AG04450 (cell line): Measurements from ENCODE around the gene IPO5. TPM values are rescaled to one million over a fixed set of nuclear protein-coding genes. Genes with fewer than 3 reads are reported as not detected.
"Not testable (repeated sequence)": the region's sequence is repeated elsewhere in the genome, so short reads cannot be mapped to it uniquely, and the experiment has no call there.

Source experiments
- CTCF ChIA-PET: fragments of 300-600, 350-600 bp; formaldehyde crosslinking; extraction: SDS; loops from one replicate; lab custom pipeline; 2022; ENCODE audit warnings: antibody characterized with exemption, inconsistent platforms; lab: Charles Lee
- POLR2A ChIA-PET: fragments of 350-600 bp; formaldehyde crosslinking; extraction: SDS; loops from one replicate; lab custom pipeline; 2021; ENCODE audit warnings: antibody characterized with exemption, inconsistent platforms; lab: Yijun Ruan, JAX
- DNase-seq: peaks from one replicate; pipeline ENCODE4 v3.0.0-alpha.2; 2011; ENCODE audit warnings: low read depth, low spot score
- H3K27ac ChIP-seq: one replicate; pipeline ENCODE4 v1.5.1; 2012; ENCODE audit warnings: low read depth, low read length, control low read depth
- H3K27me3 ChIP-seq: one replicate; pipeline ENCODE4 v1.6.0; 2012; ENCODE audit warnings: low read length; ENCODE audit not compliant: control insufficient read depth, insufficient read depth
- H3K4me3 ChIP-seq: 2 replicates; pipeline ENCODE4 v1.5.1; 2011; ENCODE audit warnings: mild to moderate bottlenecking, low read depth, low read length, control low read depth
- H3K9me3 ChIP-seq: 2 replicates; pipeline ENCODE4 v1.5.1; 2012; ENCODE audit warnings: low read length; ENCODE audit not compliant: control insufficient read depth, insufficient read depth
- polyA plus RNA-seq: library from polyadenylated mRNA; depleted of rRNA; stranded (reverse); fragments of >200 nt; gene quantifications from 2 replicates; pipeline ENCODE4 v1.2.3, GENCODE V29; 2011
- TF ChIP-seq, protein P1 (sequence below): IDR thresholded peaks from 2 replicates; pipeline ENCODE4 v1.5.1; 2011; ENCODE audit warnings: low read depth, low read length, control low read depth, inconsistent platforms

The IPO5 gene
- polyA plus RNA-seq, 1 experiment = 164 TPM

DNA sequence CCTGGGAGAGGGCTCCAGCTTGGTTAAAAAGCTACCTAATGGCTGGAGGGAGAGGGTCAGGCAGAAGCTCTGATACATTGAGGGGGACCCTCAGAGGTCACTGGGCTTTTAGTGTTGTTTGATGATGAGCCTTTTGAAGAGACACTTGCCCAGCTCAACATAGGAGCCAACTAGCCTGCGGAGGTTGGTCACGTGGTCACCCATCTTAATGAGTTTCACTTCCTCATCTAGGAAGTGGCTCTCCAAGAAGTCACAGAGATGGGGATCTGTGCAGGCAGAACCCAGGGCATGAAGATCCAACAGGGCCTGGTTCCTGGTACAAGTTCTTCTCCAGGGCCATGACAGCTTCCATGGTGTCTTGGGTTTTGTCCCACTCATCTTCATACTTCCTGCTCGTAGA is 33.4 kb downstream of the IPO5 start:
- ChIA-PET POLR2A (no interaction called here), CTCF (interaction anchor here (0.6 kb wide), 1 partner anchor 144 kb away, joined by 3 read pairs; no protein-coding TSS in a partner anchor)
- TF ChIP-seq, protein P1, sequence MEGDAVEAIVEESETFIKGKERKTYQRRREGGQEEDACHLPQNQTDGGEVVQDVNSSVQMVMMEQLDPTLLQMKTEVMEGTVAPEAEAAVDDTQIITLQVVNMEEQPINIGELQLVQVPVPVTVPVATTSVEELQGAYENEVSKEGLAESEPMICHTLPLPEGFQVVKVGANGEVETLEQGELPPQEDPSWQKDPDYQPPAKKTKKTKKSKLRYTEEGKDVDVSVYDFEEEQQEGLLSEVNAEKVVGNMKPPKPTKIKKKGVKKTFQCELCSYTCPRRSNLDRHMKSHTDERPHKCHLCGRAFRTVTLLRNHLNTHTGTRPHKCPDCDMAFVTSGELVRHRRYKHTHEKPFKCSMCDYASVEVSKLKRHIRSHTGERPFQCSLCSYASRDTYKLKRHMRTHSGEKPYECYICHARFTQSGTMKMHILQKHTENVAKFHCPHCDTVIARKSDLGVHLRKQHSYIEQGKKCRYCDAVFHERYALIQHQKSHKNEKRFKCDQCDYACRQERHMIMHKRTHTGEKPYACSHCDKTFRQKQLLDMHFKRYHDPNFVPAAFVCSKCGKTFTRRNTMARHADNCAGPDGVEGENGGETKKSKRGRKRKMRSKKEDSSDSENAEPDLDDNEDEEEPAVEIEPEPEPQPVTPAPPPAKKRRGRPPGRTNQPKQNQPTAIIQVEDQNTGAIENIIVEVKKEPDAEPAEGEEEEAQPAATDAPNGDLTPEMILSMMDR = no peak
- DNase-seq = no peak
- Histone ChIP-seq H3K27me3 (no peaks in the 10 kb centered on the region), H3K27ac (no peak overlapping the region), H3K9me3 (no peaks in the 10 kb centered on the region), H3K4me3 (no peak overlapping the region)

DNA sequence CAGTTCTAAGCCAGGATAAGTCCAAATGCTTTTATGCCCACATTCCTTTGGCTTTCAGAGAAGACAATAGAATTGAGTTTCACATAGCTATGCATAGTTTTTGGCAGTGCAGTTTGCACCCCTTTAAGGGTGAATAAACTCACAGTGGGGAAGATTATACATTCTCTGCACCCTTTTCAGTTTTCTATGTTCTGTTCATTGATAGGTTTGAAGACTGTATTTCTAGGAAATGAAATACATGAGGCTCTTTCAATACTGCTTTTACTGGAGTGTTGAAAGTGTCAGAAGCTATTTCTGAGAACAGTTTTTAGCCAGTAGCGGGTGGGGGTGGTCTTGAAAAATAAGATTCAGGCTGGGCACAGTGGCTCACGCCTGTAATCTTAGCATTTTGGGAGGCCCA is 46.2 kb downstream of the IPO5 start:
- CTCF ChIA-PET = interaction anchor here (0.6 to 0.8 kb wide), 2 partner anchors 10 to 1023 kb away, joined by 3 read pairs; no protein-coding TSS in a partner anchor
- POLR2A ChIA-PET = no interaction called here
- TF ChIP-seq, protein P1 = no peak

DNA sequence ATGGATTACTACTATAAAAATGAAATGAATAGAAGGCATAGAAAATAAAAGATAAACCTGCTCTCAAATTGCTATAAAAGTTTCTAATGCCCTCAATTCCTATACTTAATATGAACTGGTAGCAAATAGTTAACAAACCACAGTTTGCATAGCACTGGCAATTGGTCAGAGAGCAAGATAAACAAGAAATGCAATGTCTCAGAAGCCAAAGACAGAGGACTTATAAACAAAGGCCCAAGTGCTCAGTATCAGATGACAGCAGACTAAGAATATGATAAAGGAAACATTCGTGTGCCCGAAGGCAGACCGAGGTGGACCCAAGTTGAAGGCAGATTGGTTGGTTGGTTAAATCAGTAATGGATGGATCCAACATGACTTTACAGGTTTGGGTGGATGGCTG is 50.6 kb downstream of the IPO5 start:
- CTCF ChIA-PET = interaction anchor here (1.4 kb wide), 1 partner anchor 30 kb away, joined by 3 read pairs; no protein-coding TSS in a partner anchor
- H3K27ac ChIP-seq = peak overlapping the region; percentile 58
- H3K27me3 ChIP-seq = no peaks in the 10 kb centered on the region
- peak; percentile 84 for DNase-seq
- no peak overlapping the region for H3K4me3 ChIP-seq
- POLR2A ChIA-PET = no interaction called here
- H3K9me3 ChIP-seq = no peaks in the 10 kb centered on the region; the same call in 1 of the 2 replicates
- TF ChIP-seq, protein P1 = no peak

More for the DNA sequence above, 46.2 kb downstream of the IPO5 start:
- H3K9me3 ChIP-seq = no peaks in the 10 kb centered on the region
- H3K27ac ChIP-seq = no peak overlapping the region
- H3K27me3 ChIP-seq = no peaks in the 10 kb centered on the region
- no peak for DNase-seq
- H3K4me3 ChIP-seq = no peak overlapping the region

DNA sequence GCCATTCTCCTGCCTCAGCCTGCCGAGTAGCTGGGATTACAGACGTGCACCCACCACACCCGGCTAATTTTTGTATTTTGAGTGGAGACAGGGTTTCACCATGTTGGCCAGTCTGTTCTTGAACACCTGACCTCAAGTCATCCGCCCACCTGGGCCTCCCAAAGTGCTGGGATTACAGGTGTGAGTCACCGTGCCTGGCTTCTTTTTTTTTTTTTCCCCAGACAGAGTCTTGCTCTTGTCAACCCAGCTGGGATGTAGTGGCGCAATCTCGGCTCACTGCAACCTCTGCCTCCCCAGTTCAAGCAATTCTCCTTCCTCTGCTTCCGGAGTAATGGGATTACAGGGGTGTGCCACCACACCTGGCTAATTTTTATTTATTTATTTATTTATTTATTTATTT is 51.5 kb downstream of the IPO5 start:
- CTCF ChIA-PET, H3K27me3 ChIP-seq, H3K27ac ChIP-seq, H3K9me3 ChIP-seq, H3K4me3 ChIP-seq: not testable (repeated sequence)
- DNase-seq = peak; percentile 15
- POLR2A ChIA-PET = interaction anchor here (0.6 kb wide), 1 partner anchor 57 kb away, joined by 4 read pairs; no protein-coding TSS in a partner anchor

DNA sequence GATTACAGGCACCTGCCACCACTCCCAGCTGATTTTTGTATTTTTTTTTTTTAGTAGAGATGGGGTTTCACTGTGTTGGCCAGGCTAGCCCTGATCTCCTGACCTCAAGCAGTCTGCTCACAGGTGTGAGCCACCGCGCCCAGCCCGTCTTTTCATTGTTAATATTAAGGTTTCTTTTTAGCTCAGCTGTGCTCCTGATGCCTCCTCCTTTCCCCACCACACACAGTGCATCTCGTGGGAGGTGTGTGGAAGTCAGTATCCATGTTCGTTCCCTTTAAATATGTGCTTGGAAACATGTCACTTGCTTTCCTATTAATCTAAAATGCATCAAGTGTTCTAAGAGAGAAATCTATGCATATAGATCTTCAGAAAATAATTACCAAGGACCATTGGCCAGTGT is 53.5 kb downstream of the IPO5 start:
- Histone ChIP-seq H3K9me3 (no peaks in the 10 kb centered on the region; the same call in 1 of the 2 replicates), H3K4me3 (no peak overlapping the region), H3K27me3 (no peaks in the 10 kb centered on the region), H3K27ac (no peak overlapping the region)
- ChIA-PET POLR2A (no interaction called here), CTCF (no interaction called here)
- TF ChIP-seq, protein P1 = no peak
- no peak for DNase-seq
